NCI-H2171 (cell line): ENCODE data around the gene PCDHGA2.
A peak's percentile ranks its signal among the peaks of the same experiment; 100 is the strongest.
"Not testable (repeated sequence)": the region's sequence is repeated elsewhere in the genome, so short reads cannot be mapped to it uniquely, and the experiment has no call there.

Source experiments
- DNase-seq: peaks from one replicate; lab custom pipeline; 2025; lab: John Stamatoyannopoulos, UW

Gene PCDHGA2

GRCh38 chr5:141338538-141339306 lies at the start of gene PCDHGA2:
PCDHGA2 (plus strand) TSS chr5:141338760.
- DNase-seq = no peak

GRCh38 chr5:141298376-141298775 lies 40.2 kb upstream of the PCDHGA2 start:
- DNase-seq = no peak

GRCh38 chr5:141303756-141304155 lies 34.8 kb upstream of the PCDHGA2 start, which contains the start of gene SLC25A2:
SLC25A2 (minus strand) TSS chr5:141304049; CDS start chr5:141303865, 184 bp downstream.
- no peak for DNase-seq

- no peak for DNase-seq
These were observed 31.9 kb upstream of the PCDHGA2 start for GRCh38 chr5:141306630-141307029.

DNA sequence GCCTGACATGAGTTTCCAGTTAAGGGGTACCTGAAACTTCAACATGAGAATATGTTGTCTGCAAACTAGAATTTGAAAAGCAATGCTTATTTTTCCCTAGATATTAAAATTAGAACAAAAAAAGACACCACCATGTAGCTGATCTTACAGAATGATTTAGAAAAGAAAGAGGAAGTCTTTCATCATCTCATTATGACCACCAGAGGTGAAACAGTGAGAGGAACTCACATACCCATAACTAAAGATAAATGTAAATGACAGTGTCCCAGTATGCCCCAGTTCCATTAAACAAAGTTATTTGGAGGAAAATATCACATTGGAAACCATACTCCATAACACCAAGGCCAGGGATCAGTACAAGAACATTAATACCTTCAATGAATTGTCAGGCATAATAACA lies 24.8 kb upstream of the PCDHGA2 start:
- no peak for DNase-seq

- not testable (repeated sequence) for DNase-seq
These were observed 21.6 kb upstream of the PCDHGA2 start for GRCh38 chr5:141316963-141317362.

GRCh38 chr5:141319202-141319601 lies 19.4 kb upstream of the PCDHGA2 start:
- no peak for DNase-seq

- no peak for DNase-seq
These were observed 18.9 kb upstream of the PCDHGA2 start for GRCh38 chr5:141319699-141320098.

DNA sequence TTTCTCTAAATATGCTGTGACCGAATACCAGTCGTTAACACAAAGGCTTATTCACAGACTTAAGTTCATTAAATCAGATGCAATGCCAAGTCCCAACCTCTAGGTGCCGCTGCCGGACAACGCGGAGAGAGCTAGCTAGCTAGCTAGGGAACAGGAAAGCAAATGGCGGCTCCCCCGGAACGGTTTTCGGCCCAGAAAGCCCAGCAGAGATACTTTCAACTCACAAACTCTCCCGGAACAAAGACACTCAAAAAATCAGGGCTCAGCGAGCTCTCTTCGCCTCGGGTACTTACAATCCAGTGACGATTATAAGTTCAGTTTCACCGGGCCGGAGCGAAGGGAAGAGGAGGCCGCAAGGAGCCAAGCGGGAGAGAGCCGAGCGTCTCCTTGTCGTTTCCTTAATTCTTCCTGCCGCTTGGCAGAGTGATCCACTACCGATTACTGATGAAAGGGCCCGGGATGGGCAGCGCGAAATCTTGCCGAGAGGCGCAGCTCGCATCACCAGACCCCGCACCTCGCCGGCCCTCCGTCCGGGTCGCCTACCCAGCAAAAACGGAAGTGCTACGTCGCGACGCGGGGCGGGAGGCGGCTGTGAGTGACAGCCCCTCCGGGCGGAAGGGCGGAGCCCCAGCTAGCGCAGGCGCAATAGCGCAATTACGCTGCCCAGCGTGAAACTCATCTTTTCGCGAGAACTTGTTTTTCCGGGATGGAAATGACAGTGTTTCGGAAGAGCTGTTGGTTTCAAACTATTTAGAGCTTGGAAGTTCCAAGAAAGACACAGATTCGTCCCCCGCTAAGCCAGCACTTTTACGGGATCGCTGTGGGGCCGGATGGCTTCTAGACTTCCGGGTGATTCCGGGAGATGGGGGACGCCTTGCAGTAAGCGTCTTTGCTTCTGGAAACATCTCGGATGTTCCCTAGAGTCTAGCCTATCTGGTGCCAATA lies 18.1 kb upstream of the PCDHGA2 start, which contains the start of gene TAF7:
TAF7 (minus strand) TSS at position 560 of the 945 bp plus-strand sequence. CDS start 740 bp downstream, outside the sequence.
- peak; percentile 68 for DNase-seq

- no peak for DNase-seq
These were observed 16.3 kb upstream of the PCDHGA2 start for GRCh38 chr5:141322261-141322660.

DNA sequence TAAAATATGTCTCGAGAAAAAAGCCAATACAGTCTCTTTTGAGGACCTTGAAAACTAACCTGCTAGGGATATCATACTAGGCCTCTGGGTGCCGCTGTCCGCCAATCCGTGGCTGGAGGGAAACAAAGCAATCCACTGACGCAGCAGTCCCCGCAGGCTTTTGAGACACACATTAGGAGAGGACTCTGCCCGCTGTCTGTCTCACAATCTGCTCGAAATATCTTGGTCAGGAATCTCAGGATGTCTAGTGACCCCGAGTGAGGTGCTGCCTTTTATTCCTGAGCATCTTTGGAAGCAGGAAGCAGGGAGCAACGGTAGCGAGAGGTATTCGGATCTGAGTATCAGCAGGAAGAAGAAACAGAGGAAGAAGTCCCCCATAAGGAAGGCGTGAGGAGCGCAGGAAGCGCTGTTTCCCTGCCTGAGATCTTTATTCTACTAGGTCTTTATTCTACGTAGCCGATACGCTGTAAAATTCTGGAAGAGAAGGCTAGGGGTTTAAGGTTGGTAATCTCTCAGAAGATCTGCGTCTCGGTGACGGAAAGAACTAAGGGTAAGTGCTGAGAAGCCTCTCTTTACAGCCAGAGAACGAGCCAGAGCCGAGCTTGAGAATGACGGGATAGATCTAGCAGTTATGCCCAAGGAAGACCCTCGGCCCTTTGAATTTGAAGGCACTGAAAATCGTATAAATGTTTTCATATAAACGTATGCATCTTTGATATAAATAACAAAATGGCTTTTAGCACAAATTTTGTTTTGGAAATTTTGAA lies 12.3 kb upstream of the PCDHGA2 start:
- DNase-seq = no peak

- no peak for DNase-seq
These were observed 10.3 kb upstream of the PCDHGA2 start for GRCh38 chr5:141328231-141328630.

GRCh38 chr5:141330299-141331080 lies 8.1 kb upstream of the PCDHGA2 start, which contains the start of gene PCDHGA1:
PCDHGA1 (plus strand) TSS chr5:141330514.
- DNase-seq = peak; percentile 1

GRCh38 chr5:141332571-141332970 lies 6.0 kb upstream of the PCDHGA2 start:
- DNase-seq = not testable (repeated sequence)

GRCh38 chr5:141340781-141341354 lies 2.3 kb downstream of the PCDHGA2 start:
- not testable (repeated sequence) for DNase-seq

- DNase-seq = no peak
These were observed 4.2 kb downstream of the PCDHGA2 start for GRCh38 chr5:141342773-141343172.

GRCh38 chr5:141343242-141343952 lies 4.8 kb downstream of the PCDHGA2 start, which contains the start of gene PCDHGA3:
PCDHGA3 (plus strand) TSS chr5:141343829; CDS start chr5:141344034, 205 bp downstream.
- DNase-seq = no peak

GRCh38 chr5:141343953-141344463 lies 5.4 kb downstream of the PCDHGA2 start:
- DNase-seq = no peak

GRCh38 chr5:141345327-141345726 lies 6.8 kb downstream of the PCDHGA2 start:
- no peak for DNase-seq
